Measurements from ENCODE around the gene TFE3.

DNA sequence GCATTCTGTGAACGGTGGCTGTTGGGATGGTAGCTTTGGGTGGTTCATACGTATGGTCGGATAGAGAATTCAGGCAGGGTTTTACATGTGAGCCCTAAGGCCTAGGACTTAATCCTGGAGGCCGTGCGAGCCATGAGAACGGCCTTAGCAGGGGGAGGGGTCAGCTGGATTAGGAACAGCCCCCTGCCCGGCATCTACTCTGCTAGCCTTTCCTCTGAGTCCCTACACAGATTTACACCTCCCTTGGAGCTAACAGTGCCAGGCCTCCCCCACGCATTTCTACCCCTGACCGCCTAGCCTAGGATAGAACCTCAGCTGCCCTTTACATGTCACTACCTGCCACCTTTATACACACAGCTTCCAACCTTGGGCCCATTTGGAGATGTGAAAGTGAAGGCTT is 23.5 kb upstream of the TFE3 start:
- no peak for TF ChIP-seq EZH2phosphoT487 (IDR thresholded peaks at IDR 0.05; ENCODE audit: insufficient read depth, low read depth)
- TF ChIP-seq EZH2 (IDR thresholded peaks at IDR 0.05; ENCODE audit: insufficient read depth, poor library complexity, severe bottlenecking) = no peak

Data from GM23248 (cell line).